Posterior cingulate gyrus (tissue), 11 donors: ENCODE results near the gene SLC6A3.
A peak's percentile ranks its signal among the peaks of the same experiment; 100 is the strongest.
"Not testable (repeated sequence)": the region's sequence is repeated elsewhere in the genome, so short reads cannot be mapped to it uniquely, and the experiment has no call there.

ENCODE experiments used
- DNase-seq, 10 donors: peaks; one replicate each; pipeline versions ENCODE4 v3.0.0 to v3.0.0-alpha.2; 2020 to 2021; ENCODE audit warnings: mixed read lengths in 3 of 10
- intact Hi-C: fragments of 100-400 bp; cut with DNase I; formaldehyde crosslinking; loops from one replicate; pipeline ENCODE4 v1.15.1; 2023

SLC6A3 gene

GRCh38 chr5:1478271-1479035 lies 33.2 kb upstream of the SLC6A3 start:
- DNase-seq: peak in 2 of 10 donors; percentile 14 to 70
- intact Hi-C loops: no loop called here

DNA sequence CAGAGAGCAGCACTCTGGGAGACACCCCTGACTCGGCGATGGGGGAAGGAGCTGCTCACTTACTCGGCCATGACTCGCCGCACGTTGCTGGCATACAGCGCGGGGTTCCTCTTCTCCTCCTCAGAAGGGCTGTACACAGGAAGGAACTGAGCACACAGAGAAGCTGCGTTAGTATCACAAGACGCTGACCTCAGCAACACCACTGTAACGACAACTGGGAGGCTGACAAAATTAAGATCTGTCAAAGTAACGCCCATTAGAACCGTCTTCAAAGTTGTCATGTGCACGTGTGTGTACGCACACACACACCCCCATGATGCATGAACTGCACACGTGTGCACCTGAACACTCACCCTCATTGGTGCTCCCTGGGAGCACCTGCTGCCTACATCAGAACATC lies 32.1 kb upstream of the SLC6A3 start:
- intact Hi-C loops: no loop called here
- peak in 6 of 10 donors; percentile 33 to 89 (median 61) for DNase-seq

- DNase-seq: peak in 1 of 10 donors; percentile 70
- intact Hi-C loops: no loop called here
Measured at GRCh38 chr5:1476967-1477310, 31.7 kb upstream of the SLC6A3 start.

GRCh38 chr5:1476181-1476966 lies 31.1 kb upstream of the SLC6A3 start:
- intact Hi-C loops: no loop called here
- DNase-seq: peak in 3 of 10 donors; percentile 63 to 86 (median 74)

DNA sequence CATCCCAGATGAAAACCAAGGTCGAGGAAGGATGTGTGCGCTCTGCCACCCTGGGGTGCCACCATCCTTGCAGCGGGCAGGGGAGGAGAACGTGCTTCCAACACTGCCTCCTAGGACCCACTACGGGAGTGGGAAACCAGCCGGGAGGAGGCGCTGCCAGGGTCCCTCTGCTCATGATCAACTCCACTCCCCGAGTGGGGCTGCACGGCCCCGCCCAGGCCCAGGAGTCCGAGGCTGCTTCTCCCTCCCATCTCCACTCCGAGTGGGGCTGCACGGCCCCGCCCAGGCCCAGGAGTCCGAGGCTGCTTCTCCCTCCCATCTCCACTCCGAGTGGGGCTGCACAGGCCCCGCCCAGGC lies 30.3 kb upstream of the SLC6A3 start:
- intact Hi-C loops: not testable (repeated sequence)
- DNase-seq: peak in 1 of 10 donors; percentile 41

GRCh38 chr5:1474866-1475543 lies 29.8 kb upstream of the SLC6A3 start:
- intact Hi-C loops: no loop called here
- no peak for DNase-seq

- DNase-seq: peak in 2 of 10 donors; percentile 49 to 58
- intact Hi-C loops: no loop called here
Measured at GRCh38 chr5:1474183-1474839, 29.1 kb upstream of the SLC6A3 start.

GRCh38 chr5:1473746-1474145 lies 28.5 kb upstream of the SLC6A3 start:
- no peak for DNase-seq
- intact Hi-C loops: no loop called here

- intact Hi-C loops: no loop called here
- peak in 3 of 10 donors; percentile 39 to 81 (median 64) for DNase-seq
Measured at GRCh38 chr5:1472964-1473628, 27.9 kb upstream of the SLC6A3 start.

- peak in 2 of 10 donors; percentile 52 to 61 for DNase-seq
- intact Hi-C loops: no loop called here
Measured at GRCh38 chr5:1471997-1472963, 27.0 kb upstream of the SLC6A3 start.

GRCh38 chr5:1471240-1471853 lies 26.1 kb upstream of the SLC6A3 start:
- intact Hi-C loops: no loop called here
- peak in 2 of 10 donors; percentile 47 to 55 for DNase-seq

DNA sequence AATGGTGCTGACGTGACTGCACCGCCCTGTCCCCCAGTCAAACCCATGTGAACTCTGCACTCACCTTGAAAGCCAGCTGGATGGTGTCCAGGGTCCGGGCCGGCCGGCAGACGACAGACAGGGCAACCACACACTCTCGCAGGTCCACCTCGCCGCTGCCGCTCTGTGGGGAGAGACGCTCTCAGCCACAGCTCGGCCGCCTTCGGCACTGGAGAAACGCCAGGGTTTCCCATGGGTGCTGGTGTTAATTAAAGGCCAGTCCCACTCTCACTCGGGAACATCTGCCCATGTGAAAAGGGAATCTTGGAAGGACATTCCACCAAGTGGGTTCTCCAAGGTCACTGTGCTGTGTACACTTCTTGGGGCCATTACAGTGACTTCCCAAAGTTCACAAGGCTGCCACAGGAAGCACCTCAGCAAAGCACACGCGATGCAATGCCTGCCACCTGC lies 25.5 kb upstream of the SLC6A3 start:
- peak in 3 of 10 donors; percentile 50 to 82 (median 78) for DNase-seq
- intact Hi-C loops: no loop called here

- intact Hi-C loops: no loop called here
- peak in 3 of 10 donors; percentile 68 to 78 (median 72) for DNase-seq
Measured at GRCh38 chr5:1468629-1469527, 23.6 kb upstream of the SLC6A3 start.

DNA sequence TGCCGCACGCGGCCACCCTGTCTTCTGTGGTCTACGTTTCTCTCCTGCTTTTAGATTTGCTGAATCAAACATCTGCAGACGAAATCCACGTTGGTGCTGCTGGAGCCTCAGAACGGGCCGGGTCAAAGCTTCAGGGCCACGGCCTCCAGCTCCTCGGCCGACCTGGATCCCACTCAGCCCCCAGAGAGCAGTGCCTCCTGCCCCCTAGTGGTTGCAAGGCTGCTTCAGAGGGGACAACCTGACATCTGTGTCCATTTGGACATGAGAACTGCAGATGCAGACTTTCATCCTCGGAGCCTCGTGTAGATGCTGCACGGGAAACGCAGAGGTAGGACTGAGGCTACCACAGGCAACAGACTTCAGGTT lies 23.0 kb upstream of the SLC6A3 start:
- peak in 7 of 10 donors; percentile 28 to 91 (median 47) for DNase-seq
- intact Hi-C loops: no loop called here

- intact Hi-C loops: no loop called here
- peak in 4 of 10 donors; percentile 27 to 83 (median 76) for DNase-seq
Measured at GRCh38 chr5:1467341-1468246, 22.4 kb upstream of the SLC6A3 start.

GRCh38 chr5:1466631-1467265 lies 21.5 kb upstream of the SLC6A3 start:
- peak in 3 of 10 donors; percentile 54 to 85 (median 79) for DNase-seq
- intact Hi-C loops: no loop called here
